MM.1S (cell line): Measurements from ENCODE around the gene OSBP.
"Not testable (repeated sequence)": the region's sequence is repeated elsewhere in the genome, so short reads cannot be mapped to it uniquely, and the experiment has no call there.

Experiments used
- DNase-seq: peaks from one replicate; pipeline ENCODE4 v3.0.0-alpha.2; 2015
- H2AFZ ChIP-seq: fragments of 300-600 bp; sonication (generic); 2 replicates; pipeline ENCODE4 v1.6.0; 2016; ENCODE audit warnings: antibody characterized with exemption, low read length
- H3F3A ChIP-seq: fragments of 300-600 bp; sonication (generic); 2 replicates; pipeline ENCODE4 v1.6.1; 2016; ENCODE audit warnings: mild to moderate bottlenecking, antibody characterized with exemption, low read length, moderate library complexity, mixed read lengths; ENCODE audit not compliant: insufficient read depth
- H3K27ac ChIP-seq: fragments of 300-600 bp; sonication (generic); 2 replicates; pipeline ENCODE4 v1.5.1; 2016; ENCODE audit warnings: mild to moderate bottlenecking, low read length
- H3K27me3 ChIP-seq: fragments of 300-600 bp; sonication (generic); replicated peaks from 2 replicates; pipeline ENCODE4 v1.6.0; 2016; ENCODE audit warnings: low read length; ENCODE audit not compliant: insufficient read depth
- H3K36me3 ChIP-seq: fragments of 300-600 bp; sonication (generic); replicated peaks from 2 replicates; pipeline ENCODE4 v1.6.1; 2016; ENCODE audit warnings: mild to moderate bottlenecking, low read length, mixed read lengths; ENCODE audit not compliant: insufficient read depth
- H3K4me1 ChIP-seq: fragments of 300-600 bp; sonication (generic); 2 replicates; pipeline ENCODE4 v1.6.1; 2016; ENCODE audit warnings: low read length, mixed read lengths
- H3K4me2 ChIP-seq: fragments of 300-600 bp; sonication (generic); 2 replicates; pipeline ENCODE4 v1.6.0; 2016; ENCODE audit warnings: low read depth, low read length
- H3K4me3 ChIP-seq: fragments of 300-600 bp; sonication (generic); 2 replicates; pipeline ENCODE4 v1.5.1; 2016; ENCODE audit warnings: low read length, mixed read lengths
- H3K79me2 ChIP-seq: fragments of 300-600 bp; sonication (generic); 2 replicates; pipeline ENCODE4 v1.6.1; 2016; ENCODE audit warnings: mixed run types, low read length, mixed read lengths
- H3K9ac ChIP-seq: fragments of 300-600 bp; sonication (generic); 2 replicates; pipeline ENCODE4 v1.6.1; 2016; ENCODE audit warnings: low read length, mixed read lengths
- H3K9me2 ChIP-seq: fragments of 300-600 bp; sonication (generic); replicated peaks from 2 replicates; pipeline ENCODE4 v1.6.1; 2016; ENCODE audit warnings: mild to moderate bottlenecking, low read length, mixed read lengths; ENCODE audit not compliant: insufficient read depth
- H3K9me3 ChIP-seq: fragments of 300-600 bp; sonication (generic); replicated peaks from 2 replicates; pipeline ENCODE4 v1.6.1; 2016; ENCODE audit warnings: mild to moderate bottlenecking, low read length, mixed read lengths; ENCODE audit not compliant: insufficient read depth
- H4K20me1 ChIP-seq: fragments of 300-600 bp; sonication (generic); 2 replicates; pipeline ENCODE4 v1.6.1; 2016; ENCODE audit warnings: mild to moderate bottlenecking, low read length, moderate library complexity, mixed read lengths; ENCODE audit not compliant: insufficient read depth
- CTCF ChIP-seq: fragments of 300-600 bp; sonication (generic); IDR thresholded peaks from 2 replicates; pipeline ENCODE4 v1.5.1; 2016; ENCODE audit warnings: antibody characterized with exemption, low read length, mixed read lengths
- EZH2 ChIP-seq: fragments of 300-600 bp; sonication (generic); optimal IDR thresholded peaks from 2 replicates; pipeline ENCODE3; 2017; ENCODE audit warnings: low read depth, mild to moderate bottlenecking, antibody characterized with exemption, low read length, mixed read lengths
- EZH2phosphoT487 ChIP-seq: fragments of 300-600 bp; sonication (generic); IDR thresholded peaks from 2 replicates; pipeline ENCODE4 v1.6.1; 2018; ENCODE audit warnings: antibody characterized with exemption, low read length

The OSBP gene

GRCh38 chr11:59550842-59551658 is 64.5 kb downstream of the OSBP start:
- Histone ChIP-seq H3K4me1 (peaks cover 12% of the 10 kb centered on the region), H4K20me1 (no peaks in the 10 kb centered on the region), H2AFZ (peak overlapping the region; percentile 79), H3K27ac (peak overlapping the region; percentile 68), H3K9me2 (no peaks in the 10 kb centered on the region), H3F3A (peaks cover 38% of the 10 kb centered on the region), H3K27me3 (peaks cover 14% of the 10 kb centered on the region), H3K36me3 (no peaks in the 10 kb centered on the region), H3K9ac (peak overlapping the region; percentile 52), H3K4me3 (peak overlapping the region; percentile 52), H3K79me2 (no peaks in the 10 kb centered on the region), H3K9me3 (no peaks in the 10 kb centered on the region), H3K4me2 (peak overlapping the region; percentile 52)
- peak; percentile 85 for DNase-seq
- TF ChIP-seq CTCF: no peak
- TF ChIP-seq EZH2phosphoT487: no peak
- TF ChIP-seq EZH2: no peak

GRCh38 chr11:59550368-59550841 is 65.2 kb downstream of the OSBP start:
- peak overlapping the region; percentile 68 for H3K27ac ChIP-seq
- no peaks in the 10 kb centered on the region for H3K36me3 ChIP-seq
- no peaks in the 10 kb centered on the region for H3K9me3 ChIP-seq
- peak overlapping the region; percentile 52 for H3K4me2 ChIP-seq
- H3K79me2 ChIP-seq: no peaks in the 10 kb centered on the region
- H3K27me3 ChIP-seq: peaks cover 7% of the 10 kb centered on the region; the same call in 1 of the 2 replicates
- no peaks in the 10 kb centered on the region for H3K9me2 ChIP-seq
- TF ChIP-seq CTCF (peak; percentile 59), EZH2phosphoT487 (no peak)
- H2AFZ ChIP-seq: peak overlapping the region; percentile 79
- peaks cover 9% of the 10 kb centered on the region for H3K4me1 ChIP-seq
- DNase-seq: peak; percentile 95
- peaks cover 31% of the 10 kb centered on the region for H3F3A ChIP-seq
- H3K4me3 ChIP-seq: peak overlapping the region; percentile 52
- peak overlapping the region; percentile 52 for H3K9ac ChIP-seq
- no peaks in the 10 kb centered on the region for H4K20me1 ChIP-seq

- H3K4me2 ChIP-seq: no peak overlapping the region
- TF ChIP-seq EZH2: no peak
- no peak for TF ChIP-seq CTCF
- TF ChIP-seq EZH2phosphoT487: no peak
- H3K9ac ChIP-seq: no peak overlapping the region
- no peak for DNase-seq
- no peaks in the 10 kb centered on the region for H3K36me3 ChIP-seq
- H3K27ac ChIP-seq: no peak overlapping the region
- H3K4me1 ChIP-seq: peaks cover 9% of the 10 kb centered on the region
- no peak overlapping the region for H2AFZ ChIP-seq
- H3K4me3 ChIP-seq: no peak overlapping the region
- H3F3A ChIP-seq: peaks cover 30% of the 10 kb centered on the region
- no peaks in the 10 kb centered on the region for H3K9me3 ChIP-seq
- H3K9me2 ChIP-seq: no peaks in the 10 kb centered on the region
- no peaks in the 10 kb centered on the region for H4K20me1 ChIP-seq
- peaks cover 5% of the 10 kb centered on the region; the same call in 1 of the 2 replicates for H3K27me3 ChIP-seq
- no peaks in the 10 kb centered on the region for H3K79me2 ChIP-seq
Observed at GRCh38 chr11:59548309-59548656, 67.3 kb downstream of the OSBP start.

- not testable (repeated sequence) for H3K79me2 ChIP-seq
Observed at GRCh38 chr11:59547605-59548308, 67.8 kb downstream of the OSBP start.

More at GRCh38 chr11:59547605-59548308, 67.8 kb downstream of the OSBP start:
- not testable (repeated sequence) for H3K4me2 ChIP-seq, H3K9me2 ChIP-seq, H3K4me3 ChIP-seq, H3K36me3 ChIP-seq, DNase-seq, H3K9me3 ChIP-seq, H3K9ac ChIP-seq, H2AFZ ChIP-seq, H3K27ac ChIP-seq, H4K20me1 ChIP-seq, H3K27me3 ChIP-seq, H3K4me1 ChIP-seq
- H3F3A ChIP-seq: peaks cover 30% of the 10 kb centered on the region
